GM19438 (cell line): ENCODE results near the gene VRK2.

Experiments used
- ATAC-seq: cut with Tn5 transposase; IDR thresholded peaks from one replicate; pipeline ENCODE4 v1.9.1; 2021; ENCODE audit warnings: low read depth; ENCODE audit not compliant: unreplicated experiment

VRK2 gene

GRCh38 chr2:58046585-58047372 lies at the start of gene VRK2:
TSS of gene VRK2 (plus strand) at chr2:58046806. CDS start at chr2:58048832, 2,026 bp downstream.
- ATAC-seq: peak; percentile 87

- peak; percentile 75 for ATAC-seq
Observed at GRCh38 chr2:58006256-58006951, 40.2 kb upstream of the VRK2 start.

- ATAC-seq: no peak
Observed at GRCh38 chr2:58006952-58007284, 39.7 kb upstream of the VRK2 start.

- no peak for ATAC-seq
Observed at GRCh38 chr2:58010599-58010998, 36.0 kb upstream of the VRK2 start.

- ATAC-seq: no peak
Observed at GRCh38 chr2:58019229-58019628, 27.4 kb upstream of the VRK2 start.

- no peak for ATAC-seq
Observed at GRCh38 chr2:58025150-58025933, 21.3 kb upstream of the VRK2 start.

GRCh38 chr2:58027029-58027428 lies 19.6 kb upstream of the VRK2 start:
- ATAC-seq: no peak

GRCh38 chr2:58030771-58031170 lies 15.8 kb upstream of the VRK2 start:
- no peak for ATAC-seq

GRCh38 chr2:58032016-58032763 lies 14.4 kb upstream of the VRK2 start:
- ATAC-seq: peak; percentile 75

- no peak for ATAC-seq
Observed at GRCh38 chr2:58032764-58033080, 13.9 kb upstream of the VRK2 start.

GRCh38 chr2:58033530-58033929 lies 13.1 kb upstream of the VRK2 start:
- no peak for ATAC-seq

GRCh38 chr2:58035352-58035751 lies 11.3 kb upstream of the VRK2 start:
- peak; percentile 52 for ATAC-seq

GRCh38 chr2:58039170-58039611 lies 7.4 kb upstream of the VRK2 start:
- peak; percentile 63 for ATAC-seq

- no peak for ATAC-seq
Observed at GRCh38 chr2:58042486-58042970, 4.1 kb upstream of the VRK2 start.

GRCh38 chr2:58044145-58044544 lies 2.5 kb upstream of the VRK2 start:
- ATAC-seq: no peak

- no peak for ATAC-seq
Observed at GRCh38 chr2:58045580-58046334, 849 bp upstream of the VRK2 start.

- peak; percentile 19 for ATAC-seq
Observed at GRCh38 chr2:58046335-58046584, 346 bp upstream of the VRK2 start.

GRCh38 chr2:58047373-58047935 lies 848 bp downstream of the VRK2 start:
- peak; percentile 30 for ATAC-seq

GRCh38 chr2:58047961-58048360 lies 1.4 kb downstream of the VRK2 start:
- no peak for ATAC-seq

GRCh38 chr2:58051445-58051844 lies 4.8 kb downstream of the VRK2 start:
- ATAC-seq: no peak
